ENCODE data around the gene NSD1. TPM values are rescaled to one million over a fixed set of nuclear protein-coding genes. Genes with fewer than 3 reads are reported as not detected.
"Not testable (repeated sequence)": the region's sequence is repeated elsewhere in the genome, so short reads cannot be mapped to it uniquely, and the experiment has no call there.

The NSD1 gene
- total RNA-seq, 1 experiment from 2014 or later, result 62.2 TPM

DNA sequence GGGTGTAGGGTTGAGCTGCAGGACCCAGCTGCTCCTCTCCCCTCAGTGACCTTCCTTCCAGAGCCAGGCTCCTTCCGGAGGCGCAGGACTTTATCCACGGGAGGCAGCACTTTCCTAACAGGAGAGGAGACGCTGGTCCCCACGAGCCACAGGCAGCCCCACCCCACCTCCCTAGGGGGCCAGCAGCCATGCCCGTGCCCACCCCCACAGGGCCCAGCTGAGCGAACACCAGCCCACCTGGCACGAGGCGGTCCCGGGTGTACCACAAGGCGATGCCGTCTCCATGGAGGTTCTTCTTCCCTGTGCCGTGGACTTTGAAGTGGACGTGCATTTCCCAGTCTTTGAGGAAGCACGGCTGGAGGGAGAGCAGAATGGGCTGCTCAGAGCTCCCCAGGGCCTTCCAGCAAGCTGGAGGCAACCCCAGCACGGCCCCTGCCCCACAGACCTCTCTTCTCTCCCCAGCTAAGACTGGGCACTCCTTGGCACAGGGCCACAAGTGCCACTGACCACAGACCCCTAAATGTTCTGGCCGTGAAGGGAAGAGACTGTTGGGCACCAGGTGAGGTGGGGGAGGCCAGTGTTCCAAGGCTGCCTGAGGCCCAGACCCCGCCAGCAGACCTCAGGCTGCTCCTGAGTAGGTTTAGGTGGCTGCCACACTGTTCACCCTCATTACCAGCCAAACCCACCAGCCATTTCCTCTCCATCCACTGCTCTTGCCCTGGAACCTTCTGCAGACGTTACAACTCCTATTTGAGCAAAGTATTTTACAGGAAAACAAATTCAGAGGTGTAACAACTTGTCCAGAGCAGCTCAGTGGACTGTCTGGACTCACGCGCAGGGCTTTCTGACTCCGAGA is 204.9 kb downstream of the NSD1 start:
- CTCF ChIA-PET, result no interaction called here

DNA sequence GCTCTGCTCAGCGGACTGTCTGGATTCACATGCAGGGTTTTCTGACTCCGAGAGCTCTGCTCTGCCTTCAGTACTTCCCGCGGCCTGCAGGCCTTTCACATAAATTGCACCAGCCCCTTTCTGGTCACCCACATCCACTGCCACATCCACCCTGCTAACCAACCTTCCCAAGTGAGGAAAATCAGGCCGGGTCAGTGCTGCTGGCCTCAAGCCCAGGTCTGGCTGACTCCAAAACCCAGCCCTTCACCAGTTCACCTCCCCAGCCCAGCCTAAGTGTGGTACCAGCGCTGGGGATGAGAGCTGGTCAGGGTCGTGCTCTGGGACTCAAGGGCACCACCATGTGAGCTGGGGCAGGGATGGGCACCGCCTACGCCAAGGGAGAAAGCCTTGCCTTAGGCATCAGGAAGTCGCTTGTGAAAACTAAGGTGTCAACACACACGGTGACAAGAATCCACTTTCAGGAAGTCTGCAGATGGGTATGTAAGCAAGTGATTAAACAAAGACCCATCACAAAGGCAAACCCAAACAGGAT is 205.6 kb downstream of the NSD1 start:
- Histone ChIP-seq H3K4me2 (peak overlapping the region; percentile 16), H3K36me3 (ENCODE audit: low read depth) (peaks cover 20% of the 10 kb centered on the region), H4K20me1 (ENCODE audit: insufficient read depth) (peaks cover 28% of the 10 kb centered on the region), H3F3A (ENCODE audit: insufficient read depth, low read depth) (peaks cover 20% of the 10 kb centered on the region), H3K9me2 (ENCODE audit: insufficient read depth) (no peaks in the 10 kb centered on the region), H3K27ac (no peak overlapping the region; the same call in 1 of the 2 replicates), H3K4me1 (replicated peaks; ENCODE audit: insufficient read depth) (peaks cover 18% of the 10 kb centered on the region), H2AFZ (no peak overlapping the region), H3K9me3 (ENCODE audit: insufficient read depth, low read depth) (no peaks in the 10 kb centered on the region), H3K79me2 (ENCODE audit: low read depth) (peaks cover 40% of the 10 kb centered on the region), H3K27me3 (ENCODE audit: insufficient read depth, low read depth) (no peaks in the 10 kb centered on the region), H3K4me3 (no peak overlapping the region)
- no TSS peak for BruUV-seq (replicated peaks)
- POLR2A ChIA-PET (ENCODE audit: unreplicated experiment), result no interaction called here
- CTCF ChIA-PET, result no interaction called here
- TF ChIP-seq, protein P1, sequence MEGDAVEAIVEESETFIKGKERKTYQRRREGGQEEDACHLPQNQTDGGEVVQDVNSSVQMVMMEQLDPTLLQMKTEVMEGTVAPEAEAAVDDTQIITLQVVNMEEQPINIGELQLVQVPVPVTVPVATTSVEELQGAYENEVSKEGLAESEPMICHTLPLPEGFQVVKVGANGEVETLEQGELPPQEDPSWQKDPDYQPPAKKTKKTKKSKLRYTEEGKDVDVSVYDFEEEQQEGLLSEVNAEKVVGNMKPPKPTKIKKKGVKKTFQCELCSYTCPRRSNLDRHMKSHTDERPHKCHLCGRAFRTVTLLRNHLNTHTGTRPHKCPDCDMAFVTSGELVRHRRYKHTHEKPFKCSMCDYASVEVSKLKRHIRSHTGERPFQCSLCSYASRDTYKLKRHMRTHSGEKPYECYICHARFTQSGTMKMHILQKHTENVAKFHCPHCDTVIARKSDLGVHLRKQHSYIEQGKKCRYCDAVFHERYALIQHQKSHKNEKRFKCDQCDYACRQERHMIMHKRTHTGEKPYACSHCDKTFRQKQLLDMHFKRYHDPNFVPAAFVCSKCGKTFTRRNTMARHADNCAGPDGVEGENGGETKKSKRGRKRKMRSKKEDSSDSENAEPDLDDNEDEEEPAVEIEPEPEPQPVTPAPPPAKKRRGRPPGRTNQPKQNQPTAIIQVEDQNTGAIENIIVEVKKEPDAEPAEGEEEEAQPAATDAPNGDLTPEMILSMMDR (conservative IDR thresholded peaks at IDR 0.05), result no peak
- TF ChIP-seq EZH2 (IDR thresholded peaks at IDR 0.05; ENCODE audit: low read depth), result no peak
- intact Hi-C loops (cut with micrococcal nuclease; ENCODE audit: unreplicated experiment), result no loop called here
- DNase-seq, result peak; percentile 70 to 91

More for the DNA sequence above, 204.9 kb downstream of the NSD1 start:
- Histone ChIP-seq H3K4me1 (replicated peaks; ENCODE audit: insufficient read depth) (peaks cover 18% of the 10 kb centered on the region), H3K9me2 (ENCODE audit: insufficient read depth) (no peaks in the 10 kb centered on the region), H3K4me2 (peak overlapping the region; percentile 16; the same call in 1 of the 2 replicates), H3K79me2 (ENCODE audit: low read depth) (peaks cover 35% of the 10 kb centered on the region), H3K9me3 (ENCODE audit: insufficient read depth, low read depth) (no peaks in the 10 kb centered on the region), H3K36me3 (ENCODE audit: low read depth) (peaks cover 23% of the 10 kb centered on the region), H2AFZ (no peak overlapping the region), H3K27ac (no peak overlapping the region; the same call in 1 of the 2 replicates), H4K20me1 (ENCODE audit: insufficient read depth) (peaks cover 24% of the 10 kb centered on the region; the same call in 1 of the 2 replicates), H3K27me3 (ENCODE audit: insufficient read depth, low read depth) (no peaks in the 10 kb centered on the region), H3K4me3 (no peak overlapping the region), H3F3A (ENCODE audit: insufficient read depth, low read depth) (peaks cover 20% of the 10 kb centered on the region)
- no peak for DNase-seq
- BruUV-seq (replicated peaks), result no TSS peak
- POLR2A ChIA-PET (ENCODE audit: unreplicated experiment), result no interaction called here
- TF ChIP-seq, protein P1 (conservative IDR thresholded peaks at IDR 0.05), result no peak
- TF ChIP-seq EZH2 (IDR thresholded peaks at IDR 0.05; ENCODE audit: low read depth), result no peak
- intact Hi-C loops (cut with micrococcal nuclease; ENCODE audit: unreplicated experiment), result no loop called here

DNA sequence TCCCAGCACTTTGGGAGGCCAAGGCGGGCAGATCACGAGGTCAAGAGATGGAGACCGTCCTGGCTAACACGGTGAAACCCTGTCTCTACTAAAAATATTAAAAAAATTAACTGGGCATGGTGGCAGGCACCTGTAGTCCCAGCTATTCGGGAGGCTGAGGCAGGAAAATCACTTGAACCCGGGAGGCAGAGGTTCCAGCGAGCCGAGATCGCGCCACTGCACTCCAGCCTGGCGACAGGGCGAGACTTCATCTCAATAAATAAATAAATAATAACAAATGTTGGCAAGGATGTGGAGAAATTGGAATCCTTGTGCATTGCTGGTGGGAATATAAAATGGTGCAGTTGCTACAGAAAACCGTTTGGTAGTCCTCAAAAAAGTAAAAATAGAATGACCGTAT is 209.4 kb downstream of the NSD1 start:
- H3K36me3 ChIP-seq (ENCODE audit: low read depth); H3K27ac ChIP-seq; H3K9me2 ChIP-seq (ENCODE audit: insufficient read depth); H3K27me3 ChIP-seq (ENCODE audit: insufficient read depth, low read depth); H3K9me3 ChIP-seq (ENCODE audit: insufficient read depth, low read depth); H3K4me3 ChIP-seq; H3K4me2 ChIP-seq; H2AFZ ChIP-seq; DNase-seq; CTCF ChIA-PET; POLR2A ChIA-PET (ENCODE audit: unreplicated experiment); intact Hi-C loops (cut with micrococcal nuclease; ENCODE audit: unreplicated experiment); BruUV-seq (replicated peaks): not testable (repeated sequence)
- H3K79me2 ChIP-seq (ENCODE audit: low read depth), result peaks cover 71% of the 10 kb centered on the region
- H3K4me1 ChIP-seq (replicated peaks; ENCODE audit: insufficient read depth), result peaks cover 18% of the 10 kb centered on the region
- H4K20me1 ChIP-seq (ENCODE audit: insufficient read depth), result peaks cover 51% of the 10 kb centered on the region
- H3F3A ChIP-seq (ENCODE audit: insufficient read depth, low read depth), result peaks cover 28% of the 10 kb centered on the region
